ENCODE measurements around the gene GOLGA6C.
"Not testable (repeated sequence)": the region's sequence is repeated elsewhere in the genome, so short reads cannot be mapped to it uniquely, and the experiment has no call there.

Gene GOLGA6C

DNA sequence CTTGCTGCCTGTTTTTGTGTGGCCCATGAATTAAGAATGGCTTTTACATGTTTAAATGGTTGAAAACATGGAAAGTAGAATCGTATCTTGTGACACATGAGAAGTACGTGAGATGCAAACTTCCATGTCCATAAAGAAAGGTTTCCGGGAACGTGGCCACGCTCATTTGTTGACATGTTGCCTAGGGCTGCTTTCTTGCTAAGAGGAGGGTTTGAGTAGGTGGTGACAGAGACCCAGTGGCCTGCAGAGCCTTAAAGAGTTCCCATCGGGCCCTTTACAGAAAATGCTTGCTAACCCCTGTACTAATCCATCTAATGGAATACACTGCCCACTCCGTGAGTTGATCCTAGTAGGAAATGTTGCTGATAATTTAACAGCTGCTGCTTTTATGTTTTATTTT, 31.0 kb upstream of the GOLGA6C start:
- DNase-seq, result peak in 1 of 10 donors; percentile 20
- intact Hi-C loops (cut with DNase I), result not testable (repeated sequence)

DNA sequence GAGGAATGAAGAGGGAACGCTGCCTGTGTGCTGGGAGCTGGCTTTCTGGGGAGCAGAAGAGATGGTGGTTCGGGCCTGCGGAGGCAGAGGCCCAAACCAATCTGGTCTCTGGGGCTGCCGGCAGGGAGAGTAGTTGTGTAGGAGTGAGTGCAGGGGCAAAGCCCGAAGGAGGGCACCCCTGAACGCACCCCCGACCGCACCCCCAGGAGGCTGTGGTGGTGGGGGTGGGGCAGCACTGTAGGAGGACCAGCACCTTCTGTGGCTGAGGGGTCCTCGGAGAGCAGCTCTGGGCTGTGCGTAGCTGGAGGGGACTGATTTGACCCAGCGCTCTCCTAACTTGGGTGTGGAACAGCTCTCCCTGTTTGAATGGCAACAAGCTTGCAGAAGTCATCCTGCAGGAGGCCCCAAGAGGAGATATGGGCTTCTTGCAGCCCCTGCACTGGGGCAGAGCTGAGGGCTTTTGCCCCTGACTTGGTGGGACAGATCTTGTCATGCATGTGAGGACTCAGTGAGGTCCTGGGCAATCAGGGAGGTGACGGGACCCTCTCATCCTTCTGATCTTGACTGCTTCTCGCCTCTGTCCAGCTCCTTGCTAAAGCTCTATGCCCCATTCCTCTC, 30.4 kb upstream of the GOLGA6C start:
- peak in 4 of 10 donors; percentile 5 to 72 (median 50) for DNase-seq
- intact Hi-C loops (cut with DNase I), result no loop called here

GRCh38 chr15:75228787-75229186, 29.3 kb upstream of the GOLGA6C start:
- intact Hi-C loops (cut with DNase I), result no loop called here
- peak in 2 of 10 donors; percentile 52 to 67 for DNase-seq

- intact Hi-C loops (cut with DNase I), result no loop called here
Measured at GRCh38 chr15:75229191-75230015, 28.7 kb upstream of the GOLGA6C start.

GRCh38 chr15:75230016-75230343, 28.2 kb upstream of the GOLGA6C start:
- peak in 1 of 10 donors; percentile 8 for DNase-seq
- intact Hi-C loops (cut with DNase I), result no loop called here

More at GRCh38 chr15:75229191-75230015, 28.7 kb upstream of the GOLGA6C start:
- peak in 4 of 10 donors; percentile 23 to 67 (median 44) for DNase-seq

GRCh38 chr15:75230551-75231371, 27.4 kb upstream of the GOLGA6C start:
- intact Hi-C loops (cut with DNase I), result no loop called here
- DNase-seq, result peak in 3 of 10 donors; percentile 17 to 75 (median 31)

GRCh38 chr15:75231836-75232235, 26.3 kb upstream of the GOLGA6C start:
- intact Hi-C loops (cut with DNase I), result no loop called here
- DNase-seq, result peak in 1 of 10 donors; percentile 17

GRCh38 chr15:75232252-75232813, 25.8 kb upstream of the GOLGA6C start:
- intact Hi-C loops (cut with DNase I), result no loop called here
- DNase-seq, result peak in 3 of 10 donors; percentile 22 to 50 (median 50)

GRCh38 chr15:75232826-75233503, 25.2 kb upstream of the GOLGA6C start:
- peak in 3 of 10 donors; percentile 5 to 72 (median 43) for DNase-seq
- intact Hi-C loops (cut with DNase I), result no loop called here

- intact Hi-C loops (cut with DNase I), result no loop called here
- peak in 4 of 10 donors; percentile 20 to 66 (median 52) for DNase-seq
Measured at GRCh38 chr15:75233504-75234190, 24.5 kb upstream of the GOLGA6C start.

DNA sequence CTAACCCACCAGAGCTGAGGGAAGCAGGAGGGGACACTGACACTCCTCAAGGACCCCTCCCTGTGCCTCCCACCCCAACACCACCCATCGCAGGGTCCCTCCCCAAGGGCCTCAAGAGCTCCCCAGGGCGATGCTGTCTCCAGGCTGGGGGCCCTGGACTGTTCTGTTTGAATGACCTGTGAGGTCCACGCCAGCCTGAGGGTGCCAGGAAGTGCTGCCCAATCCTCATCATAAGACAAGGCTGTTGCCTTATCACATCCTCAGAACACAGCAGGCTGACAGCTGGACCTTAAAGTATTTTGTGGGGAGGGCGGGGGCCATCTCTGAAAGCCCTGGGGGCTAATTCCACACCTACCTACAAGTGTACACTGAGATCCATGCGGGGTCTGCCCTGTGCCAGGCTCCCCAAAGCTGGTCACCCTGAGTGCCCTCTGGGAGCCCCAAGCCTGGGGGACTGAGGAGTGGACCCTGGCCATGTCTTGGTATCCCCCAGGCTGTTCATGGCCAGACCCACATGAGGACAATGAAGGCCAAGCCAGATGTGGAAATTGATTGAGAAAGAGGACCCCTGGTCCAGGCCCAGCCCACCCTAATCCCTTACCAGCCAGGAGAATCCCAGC, 23.8 kb upstream of the GOLGA6C start:
- DNase-seq, result peak in 3 of 10 donors; percentile 9 to 70 (median 17)
- intact Hi-C loops (cut with DNase I), result no loop called here

DNA sequence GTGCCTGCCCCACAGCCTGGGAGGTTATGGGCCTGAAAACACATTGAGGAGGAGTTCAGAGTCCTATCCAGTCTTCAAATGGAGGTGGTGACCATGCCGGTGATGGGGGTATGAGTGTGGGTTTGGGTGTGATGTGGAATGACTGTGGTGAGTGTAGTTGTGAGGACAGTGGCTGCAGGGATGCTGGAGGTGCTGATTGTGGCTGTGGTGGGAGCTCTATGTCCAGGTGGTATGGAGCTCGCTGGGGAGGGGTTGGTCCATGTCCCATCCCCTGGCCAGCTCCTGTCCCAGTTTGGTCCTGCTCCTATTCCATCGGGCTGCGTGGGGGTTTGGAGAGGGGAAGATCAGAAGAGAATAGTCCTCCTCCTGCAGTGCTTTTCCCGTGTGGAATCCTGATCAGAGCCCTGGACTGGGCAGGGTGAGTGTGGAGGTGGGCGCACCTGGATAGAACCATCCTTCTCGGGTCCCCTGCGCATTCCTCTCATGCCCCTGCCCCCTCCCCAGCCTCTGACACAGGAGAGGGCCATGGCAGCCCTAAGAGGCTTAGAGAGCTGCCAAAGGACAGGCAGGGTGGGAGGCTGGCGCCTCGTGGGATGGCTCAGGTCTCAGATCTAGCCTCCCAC, 23.0 kb upstream of the GOLGA6C start:
- peak in 4 of 10 donors; percentile 16 to 48 (median 30) for DNase-seq
- intact Hi-C loops (cut with DNase I), result no loop called here

GRCh38 chr15:75235760-75236729, 22.1 kb upstream of the GOLGA6C start:
- intact Hi-C loops (cut with DNase I), result no loop called here
- peak in 3 of 10 donors; percentile 14 to 73 (median 42) for DNase-seq

- peak in 3 of 10 donors; percentile 26 to 42 (median 42) for DNase-seq
- intact Hi-C loops (cut with DNase I), result no loop called here
Measured at GRCh38 chr15:75237316-75237982, 20.7 kb upstream of the GOLGA6C start.

- peak in 1 of 10 donors; percentile 70 for DNase-seq
- intact Hi-C loops (cut with DNase I), result no loop called here
Measured at GRCh38 chr15:75238150-75238549, 20.0 kb upstream of the GOLGA6C start.

DNA sequence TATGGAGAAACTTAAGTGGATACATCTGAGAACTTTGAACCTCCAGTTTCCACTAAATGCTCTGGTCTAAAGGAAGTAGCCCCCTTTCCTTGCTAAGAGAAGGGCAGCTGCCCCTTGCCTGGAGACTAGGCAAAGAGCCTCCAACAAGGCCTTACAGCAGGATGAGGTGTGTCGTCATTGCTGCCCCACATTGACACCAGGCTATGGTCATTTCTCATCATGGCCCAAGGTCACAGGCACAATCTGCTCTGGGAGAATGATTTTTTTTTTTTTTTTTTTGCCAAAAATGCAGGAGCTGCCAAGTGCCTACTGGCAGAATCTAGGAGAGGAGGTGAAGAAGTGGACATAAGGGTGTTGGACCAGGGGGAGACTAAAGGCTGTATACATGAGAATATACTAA, 12.4 kb upstream of the GOLGA6C start:
- intact Hi-C loops (cut with DNase I), result loop anchor here (10.0 kb wide), 1 partner anchor 59 kb away; no protein-coding TSS in a partner anchor
- DNase-seq, result not testable (repeated sequence)

Measured in posterior cingulate gyrus (tissue), 11 donors.